SK-N-MC (cell line): ENCODE data around the gene PCBD1.

Experiments
- DNase-seq: peaks from one replicate; pipeline ENCODE4 v3.0.0-alpha.2; 2011; ENCODE audit warnings: low read depth, low spot score
- H3K27ac ChIP-seq: fragments of 200-600 bp; sonication (generic); 2 replicates; pipeline ENCODE4 v1.5.1; 2016; ENCODE audit warnings: mixed run types
- H3K36me3 ChIP-seq: fragments of 200-600 bp; sonication (generic); 2 replicates; pipeline ENCODE4 v1.6.1; 2017; ENCODE audit warnings: antibody characterized with exemption, low read length, mixed read lengths; ENCODE audit not compliant: insufficient read depth
- H3K4me3 ChIP-seq: fragments of 200-600 bp; sonication (generic); 2 replicates; pipeline ENCODE4 v1.5.1; 2016
- H3K9ac ChIP-seq: fragments of 200-600 bp; sonication (generic); 2 replicates; pipeline ENCODE4 v1.8.0; 2017; ENCODE audit warnings: mixed run types, mixed read lengths; ENCODE audit not compliant: insufficient read length
- H3K9me3 ChIP-seq: fragments of 200-600 bp; sonication (generic); 2 replicates; pipeline ENCODE4 v1.6.1; 2017; ENCODE audit warnings: low read depth, mild to moderate bottlenecking, antibody characterized with exemption, low read length, moderate library complexity, mixed read lengths
- EZH2 ChIP-seq: fragments of 200-600 bp; sonication (generic); IDR thresholded peaks from one replicate; pipeline ENCODE4 v1.6.1; 2017; ENCODE audit warnings: antibody characterized with exemption
- FOXP2 ChIP-seq: optimal IDR thresholded peaks from 2 replicates; pipeline ENCODE3; 2011; ENCODE audit warnings: mild to moderate bottlenecking, moderate library complexity; ENCODE audit not compliant: insufficient read depth; ENCODE audit errors: extremely low read length, control extremely low read depth
- POLR2AphosphoS5 ChIP-seq: IDR thresholded peaks from 2 replicates; pipeline ENCODE4 v1.6.1; 2012; ENCODE audit warnings: mild to moderate bottlenecking, low read depth, low read length, borderline replicate concordance

The PCBD1 gene

GRCh38 chr10:70931168-70931815 is 42.9 kb upstream of the PCBD1 start:
- TF ChIP-seq EZH2 (no peak), POLR2AphosphoS5 (no peak), FOXP2 (no peak)
- DNase-seq, result no peak
- H3K9ac ChIP-seq, result no peak overlapping the region
- no peak overlapping the region for H3K27ac ChIP-seq
- H3K9me3 ChIP-seq, result no peaks in the 10 kb centered on the region
- no peak overlapping the region for H3K4me3 ChIP-seq
- no peaks in the 10 kb centered on the region for H3K36me3 ChIP-seq

DNA sequence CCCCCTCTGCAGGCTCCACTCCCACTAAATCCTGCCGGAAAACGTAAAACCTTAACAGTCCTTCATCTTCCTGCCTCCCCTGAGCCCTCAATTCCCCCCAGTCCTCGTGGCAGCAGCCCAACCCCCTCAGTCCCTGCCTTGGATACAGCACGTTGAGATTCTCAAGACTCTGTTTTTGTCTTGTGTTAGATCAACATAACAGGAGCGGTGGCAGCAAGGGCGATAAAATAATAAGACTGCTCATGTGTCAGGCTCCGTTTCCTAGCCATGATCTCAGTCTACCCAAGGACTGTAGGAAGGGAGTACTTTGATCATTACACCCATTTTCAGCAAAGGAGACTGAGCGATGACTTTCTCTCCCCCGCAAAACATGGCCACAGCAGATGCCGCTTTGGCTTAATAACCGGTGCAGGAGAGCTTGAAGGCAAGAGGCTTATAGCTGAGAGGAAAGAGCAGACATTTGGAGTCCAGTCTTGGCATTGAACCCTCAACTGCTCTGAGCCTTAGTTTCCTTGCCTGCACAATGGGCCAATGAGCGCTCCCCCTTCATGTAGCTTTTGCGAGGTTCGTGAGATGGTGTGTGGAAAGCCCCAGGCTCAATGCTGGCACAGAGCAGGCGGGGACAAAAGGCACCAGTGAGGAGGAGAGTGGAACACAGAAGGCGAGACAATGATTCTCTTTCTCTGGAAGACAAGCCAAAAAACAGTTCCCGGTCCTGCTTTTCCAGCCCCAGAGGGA is 42.1 kb upstream of the PCBD1 start:
- no peak for TF ChIP-seq FOXP2
- no peak for TF ChIP-seq EZH2
- TF ChIP-seq POLR2AphosphoS5, result no peak
- DNase-seq, result no peak
- Histone ChIP-seq H3K9ac (no peak overlapping the region), H3K36me3 (no peaks in the 10 kb centered on the region), H3K4me3 (no peak overlapping the region), H3K9me3 (no peaks in the 10 kb centered on the region), H3K27ac (no peak overlapping the region)

GRCh38 chr10:70928140-70928539 is 39.8 kb upstream of the PCBD1 start:
- H3K9ac ChIP-seq, result no peak overlapping the region
- no peaks in the 10 kb centered on the region for H3K9me3 ChIP-seq
- H3K4me3 ChIP-seq, result no peak overlapping the region
- H3K27ac ChIP-seq, result no peak overlapping the region
- no peak for DNase-seq
- no peaks in the 10 kb centered on the region for H3K36me3 ChIP-seq
- no peak for TF ChIP-seq POLR2AphosphoS5
- no peak for TF ChIP-seq EZH2
- TF ChIP-seq FOXP2, result no peak

DNA sequence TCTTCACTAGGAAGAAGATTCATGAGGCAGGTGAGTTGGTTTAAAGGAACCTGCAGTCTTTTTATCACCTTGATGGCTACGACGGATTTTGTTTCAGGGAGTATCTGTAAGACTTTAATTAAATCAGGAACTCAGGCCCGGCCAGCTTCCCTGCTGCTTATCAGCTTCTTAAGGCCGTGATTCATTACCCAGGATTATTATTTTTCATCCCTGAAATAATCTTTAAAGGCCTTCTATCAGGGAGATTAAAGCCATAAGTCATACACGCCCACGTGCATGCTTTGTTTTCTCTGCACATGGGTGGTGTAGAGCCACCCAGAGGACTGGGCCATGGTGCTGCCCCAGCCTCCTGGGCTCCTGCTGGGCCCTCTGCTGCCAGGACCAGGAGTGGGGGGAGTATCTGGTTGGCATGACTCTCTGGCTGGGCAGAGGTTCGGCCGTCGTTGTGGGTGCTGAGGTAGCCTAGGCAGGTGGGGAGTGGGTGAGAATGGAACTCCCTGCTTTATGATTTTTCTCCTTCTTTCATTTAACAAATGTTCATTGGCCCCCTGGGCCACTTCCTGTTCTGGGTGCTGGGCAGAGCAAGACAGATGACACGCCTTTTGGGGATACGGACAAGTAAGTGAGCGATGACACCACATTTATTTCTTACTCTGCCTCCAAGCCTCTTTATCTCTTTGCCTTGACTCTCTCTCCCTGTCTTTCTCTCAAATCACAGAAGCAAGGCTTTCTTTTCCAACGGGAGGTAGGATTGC is 39.0 kb upstream of the PCBD1 start:
- TF ChIP-seq EZH2 (no peak), FOXP2 (no peak), POLR2AphosphoS5 (no peak)
- Histone ChIP-seq H3K27ac (no peak overlapping the region), H3K4me3 (no peak overlapping the region), H3K9ac (no peak overlapping the region), H3K36me3 (no peaks in the 10 kb centered on the region), H3K9me3 (no peaks in the 10 kb centered on the region)
- DNase-seq, result no peak

DNA sequence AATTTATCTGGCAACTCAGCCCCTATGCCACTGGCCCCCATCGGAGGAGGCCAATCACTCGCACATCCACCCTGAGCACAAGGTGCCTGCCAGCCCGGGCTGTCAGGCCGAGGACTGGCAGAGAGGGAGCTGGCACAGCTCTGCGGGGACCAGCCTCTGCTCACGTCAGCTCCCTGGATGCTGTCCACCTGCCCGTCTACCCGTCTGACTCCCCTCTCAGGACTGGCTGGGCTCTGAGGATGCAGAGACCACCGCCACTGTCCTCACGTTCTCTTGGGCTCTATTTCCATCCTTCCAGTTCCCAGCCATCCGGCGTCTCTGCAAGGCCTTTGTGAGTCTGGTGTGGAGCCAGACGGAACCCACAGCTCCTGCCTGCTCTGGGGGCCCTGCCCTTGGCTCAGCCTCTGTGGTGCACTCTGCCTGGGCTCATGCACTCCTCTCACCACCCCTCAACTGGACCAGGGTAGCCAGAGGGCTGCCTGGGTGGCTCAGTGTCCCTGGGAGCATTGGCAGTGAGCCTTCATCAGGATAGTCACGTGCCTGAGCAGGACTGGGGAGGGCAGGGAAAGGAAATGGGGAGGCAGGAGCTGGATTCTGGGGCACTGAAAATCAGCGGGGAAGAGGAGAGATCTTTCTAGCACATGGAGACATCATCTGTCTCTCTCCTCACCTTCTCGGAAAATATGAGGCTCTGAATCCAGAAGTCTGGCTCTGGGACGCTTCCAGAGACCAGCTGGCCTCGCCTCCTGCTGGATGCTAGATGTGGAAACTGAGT is 38.0 kb upstream of the PCBD1 start:
- Histone ChIP-seq H3K27ac (no peak overlapping the region), H3K36me3 (no peaks in the 10 kb centered on the region), H3K9ac (no peak overlapping the region), H3K9me3 (no peaks in the 10 kb centered on the region), H3K4me3 (no peak overlapping the region)
- DNase-seq, result no peak
- no peak for TF ChIP-seq POLR2AphosphoS5
- no peak for TF ChIP-seq FOXP2
- no peak for TF ChIP-seq EZH2

- no peak for DNase-seq
- no peak for TF ChIP-seq EZH2
- Histone ChIP-seq H3K4me3 (no peak overlapping the region), H3K9ac (no peak overlapping the region), H3K27ac (no peak overlapping the region), H3K9me3 (no peaks in the 10 kb centered on the region), H3K36me3 (no peaks in the 10 kb centered on the region)
Measured at GRCh38 chr10:70925377-70926225, 37.2 kb upstream of the PCBD1 start.

- Histone ChIP-seq H3K9me3 (no peaks in the 10 kb centered on the region), H3K27ac (no peak overlapping the region), H3K4me3 (no peak overlapping the region), H3K9ac (no peak overlapping the region), H3K36me3 (no peaks in the 10 kb centered on the region)
- no peak for DNase-seq
- TF ChIP-seq FOXP2 (no peak), EZH2 (no peak), POLR2AphosphoS5 (no peak)
Measured at GRCh38 chr10:70923696-70924095, 35.3 kb upstream of the PCBD1 start.
